Astrocyte (in vitro differentiated cells and primary cell): ENCODE results near the gene FOLR2. TPM values are rescaled to one million over a fixed set of nuclear protein-coding genes. Genes with fewer than 3 reads are reported as not detected.

ENCODE experiments used
- DNase-seq: peaks from one replicate; pipeline ENCODE4 v3.0.0-alpha.2; 2010; ENCODE audit warnings: low read depth
- FAIRE-seq: peaks from 2 replicates; lab custom pipeline; 2011; peaks lifted over from hg19 to GRCh38; lab: Jason Lieb, UNC
- H2AFZ ChIP-seq: 2 replicates; pipeline ENCODE4 v1.6.0; 2012; ENCODE audit warnings: low read depth, low read length, inconsistent platforms
- H3K27ac ChIP-seq: 2 replicates; pipeline ENCODE4 v1.5.1; 2011; ENCODE audit warnings: low read depth, low read length, inconsistent platforms
- H3K27me3 ChIP-seq: 2 replicates; pipeline ENCODE4 v1.6.0; 2011; ENCODE audit warnings: low read length, inconsistent platforms; ENCODE audit not compliant: insufficient read depth
- H3K36me3 ChIP-seq: 2 replicates; pipeline ENCODE4 v1.5.1; 2011; ENCODE audit warnings: low read length, inconsistent platforms; ENCODE audit not compliant: insufficient read depth
- H3K4me1 ChIP-seq: 2 replicates; pipeline ENCODE4 v1.5.1; 2011; ENCODE audit warnings: low read length, inconsistent platforms; ENCODE audit not compliant: insufficient read depth
- H3K4me2 ChIP-seq: 2 replicates; pipeline ENCODE4 v1.6.0; 2012; ENCODE audit warnings: low read length, inconsistent platforms
- H3K4me3 ChIP-seq: 2 replicates; pipeline ENCODE4 v1.5.1; 2011; ENCODE audit warnings: low read depth, mild to moderate bottlenecking, low read length, inconsistent platforms; ENCODE audit not compliant: insufficient read depth
- H3K79me2 ChIP-seq: 2 replicates; pipeline ENCODE4 v1.6.0; 2012; ENCODE audit warnings: mild to moderate bottlenecking, low read length, inconsistent platforms; ENCODE audit not compliant: insufficient read depth
- H3K9ac ChIP-seq: 2 replicates; pipeline ENCODE4 v1.6.0; 2012; ENCODE audit warnings: mild to moderate bottlenecking, low read length, inconsistent platforms
- H3K9me3 ChIP-seq: 2 replicates; pipeline ENCODE4 v1.5.1; 2012; ENCODE audit warnings: low read depth, mild to moderate bottlenecking, low read length, inconsistent platforms; ENCODE audit not compliant: insufficient read depth
- H4K20me1 ChIP-seq: 2 replicates; pipeline ENCODE4 v1.6.0; 2012; ENCODE audit warnings: low read length, inconsistent platforms; ENCODE audit not compliant: insufficient read depth
- H3K27ac Mint-ChIP-seq: one replicate; pipeline ENCODE4 v1.8.0; 2021; ENCODE audit warnings: mild to moderate bottlenecking, mixed read lengths; ENCODE audit not compliant: unreplicated experiment
- H3K27me3 Mint-ChIP-seq: one replicate; pipeline ENCODE4 v1.8.0; 2021; ENCODE audit warnings: low read depth, mixed read lengths; ENCODE audit not compliant: unreplicated experiment
- H3K36me3 Mint-ChIP-seq: one replicate; pipeline ENCODE4 v1.8.0; 2021; ENCODE audit warnings: low read depth, mixed read lengths; ENCODE audit not compliant: unreplicated experiment
- H3K4me1 Mint-ChIP-seq: one replicate; pipeline ENCODE4 v1.8.0; 2021; ENCODE audit warnings: low read depth, mixed read lengths; ENCODE audit not compliant: unreplicated experiment
- H3K4me3 Mint-ChIP-seq: one replicate; pipeline ENCODE4 v1.8.0; 2021; ENCODE audit warnings: mild to moderate bottlenecking, moderate library complexity, mixed read lengths; ENCODE audit not compliant: unreplicated experiment
- H3K9me3 Mint-ChIP-seq: one replicate; pipeline ENCODE4 v1.8.0; 2021; ENCODE audit warnings: mild to moderate bottlenecking, mixed read lengths; ENCODE audit not compliant: unreplicated experiment
- CTCF ChIP-seq: IDR thresholded peaks from 2 replicates; pipeline ENCODE4 v1.5.1; 2011; ENCODE audit warnings: low read depth, mild to moderate bottlenecking, inconsistent platforms, low read length, moderate library complexity; ENCODE audit not compliant: insufficient read depth
- EZH2 ChIP-seq: IDR thresholded peaks from 2 replicates; pipeline ENCODE4 v1.6.1; 2012; ENCODE audit warnings: mild to moderate bottlenecking, low read length, inconsistent platforms; ENCODE audit not compliant: insufficient read depth
- total RNA-seq: library from RNA; stranded (reverse); gene quantifications from 2 replicates; pipeline ENCODE4 v1.2.1, GENCODE V29; 2021

FOLR2 gene
- total RNA-seq, 1 donor from 2014 or later: not detected

- Histone ChIP-seq H3K4me3 (no peak overlapping the region), H3K4me1 (peaks cover 26% of the 10 kb centered on the region), H3K36me3 (peaks cover 37% of the 10 kb centered on the region), H2AFZ (no peak overlapping the region), H3K9ac (no peak overlapping the region), H4K20me1 (peaks cover 84% of the 10 kb centered on the region), H3K4me2 (no peak overlapping the region), H3K79me2 (peaks cover 7% of the 10 kb centered on the region), H3K9me3 (no peaks in the 10 kb centered on the region), H3K27me3 (peaks cover 14% of the 10 kb centered on the region), H3K27ac (no peak overlapping the region)
- DNase-seq (no peak), FAIRE-seq (no peak)
- Mint-ChIP-seq H3K36me3 (peaks cover 29% of the 10 kb centered on the region), H3K4me1 (peaks cover 13% of the 10 kb centered on the region), H3K4me3 (no peak overlapping the region), H3K27ac (no peak overlapping the region), H3K27me3 (peaks cover 12% of the 10 kb centered on the region), H3K9me3 (no peaks in the 10 kb centered on the region)
- TF ChIP-seq EZH2 (no peak), CTCF (no peak)
These were observed 19.6 kb downstream of the FOLR2 start for GRCh38 chr11:72236083-72236697.

GRCh38 chr11:72236774-72237111 is 20.1 kb downstream of the FOLR2 start:
- DNase-seq: no peak
- FAIRE-seq: no peak
- H3K27me3 Mint-ChIP-seq: peaks cover 16% of the 10 kb centered on the region
- H3K4me3 ChIP-seq: no peak overlapping the region
- H3K27ac Mint-ChIP-seq: no peak overlapping the region
- H3K27ac ChIP-seq: no peak overlapping the region
- no peaks in the 10 kb centered on the region for H3K9me3 Mint-ChIP-seq
- H3K36me3 ChIP-seq: peaks cover 31% of the 10 kb centered on the region
- H3K79me2 ChIP-seq: peaks cover 5% of the 10 kb centered on the region
- H3K27me3 ChIP-seq: peaks cover 17% of the 10 kb centered on the region
- H3K9ac ChIP-seq: no peak overlapping the region
- H3K4me3 Mint-ChIP-seq: no peak overlapping the region
- no peak overlapping the region for H3K4me2 ChIP-seq
- no peaks in the 10 kb centered on the region for H3K9me3 ChIP-seq
- H3K4me1 Mint-ChIP-seq: peaks cover 13% of the 10 kb centered on the region
- H3K4me1 ChIP-seq: peaks cover 26% of the 10 kb centered on the region
- H2AFZ ChIP-seq: no peak overlapping the region
- TF ChIP-seq CTCF (no peak), EZH2 (no peak)
- peaks cover 80% of the 10 kb centered on the region for H4K20me1 ChIP-seq
- peaks cover 25% of the 10 kb centered on the region for H3K36me3 Mint-ChIP-seq

DNA sequence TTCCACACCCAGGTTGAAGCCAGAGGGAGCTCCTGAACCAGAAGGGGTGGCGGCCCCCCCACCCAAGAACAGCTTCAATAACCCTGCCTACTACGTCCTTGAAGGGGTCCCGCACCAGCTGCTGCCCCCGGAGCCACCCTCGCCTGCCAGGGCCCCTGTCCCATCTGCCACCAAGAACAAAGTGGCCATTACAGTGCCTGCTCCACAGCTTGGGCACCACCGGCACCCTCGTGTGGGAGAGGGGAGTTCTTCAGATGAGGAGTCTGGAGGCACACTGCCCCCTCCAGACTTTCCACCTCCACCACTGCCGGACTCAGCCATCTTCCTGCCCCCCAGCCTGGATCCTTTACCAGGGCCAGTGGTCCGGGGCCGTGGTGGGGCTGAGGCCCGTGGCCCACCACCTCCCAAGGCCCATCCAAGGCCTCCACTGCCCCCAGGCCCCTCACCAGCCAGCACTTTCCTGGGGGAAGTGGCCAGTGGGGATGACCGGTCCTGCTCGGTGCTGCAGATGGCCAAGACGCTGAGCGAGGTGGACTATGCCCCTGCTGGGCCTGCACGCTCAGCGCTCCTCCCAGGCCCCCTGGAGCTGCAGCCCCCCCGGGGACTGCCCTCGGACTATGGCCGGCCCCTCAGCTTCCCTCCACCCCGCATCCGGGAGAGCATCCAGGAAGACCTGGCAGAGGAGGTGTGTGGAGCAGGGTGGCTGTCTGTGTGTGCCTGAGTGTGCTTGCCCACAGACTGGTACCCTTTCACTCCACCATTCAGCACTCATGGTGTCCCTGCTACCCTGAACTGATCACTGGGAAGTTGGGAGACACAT is 20.7 kb downstream of the FOLR2 start:
- Histone ChIP-seq H3K27me3 (peaks cover 23% of the 10 kb centered on the region), H2AFZ (no peak overlapping the region), H3K4me2 (no peak overlapping the region), H4K20me1 (peaks cover 74% of the 10 kb centered on the region), H3K9ac (no peak overlapping the region), H3K36me3 (peaks cover 27% of the 10 kb centered on the region), H3K4me3 (no peak overlapping the region), H3K79me2 (peaks cover 5% of the 10 kb centered on the region), H3K9me3 (no peaks in the 10 kb centered on the region), H3K4me1 (peaks cover 26% of the 10 kb centered on the region), H3K27ac (no peak overlapping the region)
- DNase-seq (no peak), FAIRE-seq (no peak)
- no peak overlapping the region for H3K4me3 Mint-ChIP-seq
- H3K27ac Mint-ChIP-seq: no peak overlapping the region
- no peak for TF ChIP-seq EZH2
- TF ChIP-seq CTCF: no peak
- peaks cover 5% of the 10 kb centered on the region for H3K9me3 Mint-ChIP-seq
- peaks cover 13% of the 10 kb centered on the region for H3K4me1 Mint-ChIP-seq
- peaks cover 21% of the 10 kb centered on the region for H3K27me3 Mint-ChIP-seq
- peaks cover 24% of the 10 kb centered on the region for H3K36me3 Mint-ChIP-seq
